NCI-H460 (cell line): ENCODE data around the gene ZNRF3. TPM values are rescaled to one million over a fixed set of nuclear protein-coding genes. Genes with fewer than 3 reads are reported as not detected.
"Not testable (repeated sequence)": the region's sequence is repeated elsewhere in the genome, so short reads cannot be mapped to it uniquely, and the experiment has no call there.

Experiments used
- DNase-seq: peaks from one replicate; pipeline ENCODE4 v3.0.0-alpha.2; 2016; ENCODE audit warnings: low read depth; ENCODE audit errors: extremely low read depth
- total RNA-seq: library from RNA; depleted of rRNA; stranded (reverse); fragments of >200 nt; shearing (Covaris generic); gene quantifications from 2 replicates; pipeline ENCODE4 v1.2.3, GENCODE V29; 2014

ZNRF3 gene
- total RNA-seq, 1 experiment from 2014 or later = 2.8 TPM

DNA sequence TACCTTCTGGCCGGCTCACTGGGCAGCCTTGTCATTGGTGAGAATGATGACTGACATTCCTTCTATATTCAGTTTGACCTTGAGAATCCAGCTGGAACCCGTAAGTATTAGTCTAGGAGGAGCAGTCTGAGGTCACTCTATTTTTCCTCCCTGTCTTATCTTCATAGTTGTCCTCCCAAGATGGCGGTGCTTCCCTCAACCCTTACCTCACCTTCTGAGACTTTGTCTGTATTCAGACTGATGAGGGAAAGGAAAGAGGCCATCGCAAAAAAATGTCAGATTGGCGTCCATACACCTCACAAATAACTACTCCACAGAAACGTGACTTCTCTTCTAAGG is 195.5 kb downstream of the ZNRF3 start:
- no peak for DNase-seq

DNA sequence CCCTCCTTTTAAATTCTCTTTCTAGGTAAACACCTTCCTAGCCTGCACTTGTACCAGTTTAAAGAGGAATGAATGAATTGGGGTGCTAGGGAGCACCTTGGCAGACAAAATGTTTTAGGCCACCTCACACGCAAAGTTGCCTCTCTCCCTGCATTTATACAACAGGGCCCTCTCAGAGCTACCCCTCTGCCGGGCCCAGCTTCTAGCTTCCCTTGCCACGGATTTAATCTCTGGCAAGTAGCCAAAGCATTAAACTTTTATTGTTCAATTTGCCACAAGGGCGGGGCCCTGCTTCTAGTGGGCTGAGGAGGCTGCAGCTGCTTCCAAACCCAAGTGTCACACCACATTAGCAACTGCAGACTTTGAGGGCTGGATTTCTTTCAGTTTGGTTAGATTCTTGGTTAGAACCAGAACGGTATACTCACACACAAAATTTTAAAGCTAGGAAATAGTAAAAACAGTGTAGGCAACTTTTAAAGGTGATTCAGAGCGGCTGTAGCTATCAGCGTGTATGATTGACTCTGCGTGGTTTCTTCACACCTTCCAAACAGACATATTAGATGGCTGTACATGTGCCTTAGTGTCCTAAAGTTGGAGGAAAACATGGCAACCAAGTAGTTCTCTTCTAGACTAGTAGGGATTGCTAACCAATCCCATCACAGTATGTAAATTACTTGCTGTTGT is 196.0 kb downstream of the ZNRF3 start:
- no peak for DNase-seq

DNA sequence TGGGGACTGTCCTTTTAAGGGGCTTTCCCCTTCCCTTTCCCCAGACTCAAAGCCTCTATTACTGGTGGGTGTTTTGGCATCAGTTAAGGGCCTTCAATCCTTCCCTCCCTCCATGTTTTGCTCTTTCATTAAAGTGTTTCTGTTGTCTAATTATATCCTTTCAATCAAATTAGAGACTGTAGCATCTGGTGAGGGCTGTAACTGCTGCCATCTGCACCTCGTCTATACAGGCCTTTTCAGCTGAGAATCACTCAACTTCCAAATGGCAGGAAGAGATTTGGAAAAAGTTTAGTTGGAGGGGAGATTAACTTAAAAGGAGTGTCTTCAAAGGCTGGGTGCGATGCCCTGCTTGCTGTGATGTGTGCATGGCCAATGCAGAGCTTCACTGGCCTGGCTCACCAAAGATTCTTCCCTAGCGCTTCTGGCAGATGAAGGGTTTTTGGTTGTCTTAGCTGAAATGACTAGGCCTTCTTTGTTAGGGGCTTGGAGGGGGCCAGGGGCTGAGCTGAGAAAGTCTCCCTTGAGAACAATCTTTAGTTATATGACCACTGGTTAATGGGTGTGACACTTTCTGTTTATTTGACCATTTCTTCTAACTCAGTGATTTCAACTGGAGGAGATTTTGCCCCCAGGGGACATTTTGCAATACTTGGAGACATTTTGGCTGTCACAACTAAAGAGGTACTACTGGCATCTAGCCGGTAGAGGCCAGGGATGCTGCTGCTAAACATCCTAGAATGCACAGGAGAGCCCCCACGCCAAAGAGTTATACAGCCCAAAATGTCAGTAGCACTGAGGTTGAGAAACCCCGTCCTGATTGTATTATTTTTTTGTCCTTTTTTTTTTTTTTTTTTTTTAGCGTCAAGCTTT is 197.0 kb downstream of the ZNRF3 start:
- DNase-seq = no peak

DNA sequence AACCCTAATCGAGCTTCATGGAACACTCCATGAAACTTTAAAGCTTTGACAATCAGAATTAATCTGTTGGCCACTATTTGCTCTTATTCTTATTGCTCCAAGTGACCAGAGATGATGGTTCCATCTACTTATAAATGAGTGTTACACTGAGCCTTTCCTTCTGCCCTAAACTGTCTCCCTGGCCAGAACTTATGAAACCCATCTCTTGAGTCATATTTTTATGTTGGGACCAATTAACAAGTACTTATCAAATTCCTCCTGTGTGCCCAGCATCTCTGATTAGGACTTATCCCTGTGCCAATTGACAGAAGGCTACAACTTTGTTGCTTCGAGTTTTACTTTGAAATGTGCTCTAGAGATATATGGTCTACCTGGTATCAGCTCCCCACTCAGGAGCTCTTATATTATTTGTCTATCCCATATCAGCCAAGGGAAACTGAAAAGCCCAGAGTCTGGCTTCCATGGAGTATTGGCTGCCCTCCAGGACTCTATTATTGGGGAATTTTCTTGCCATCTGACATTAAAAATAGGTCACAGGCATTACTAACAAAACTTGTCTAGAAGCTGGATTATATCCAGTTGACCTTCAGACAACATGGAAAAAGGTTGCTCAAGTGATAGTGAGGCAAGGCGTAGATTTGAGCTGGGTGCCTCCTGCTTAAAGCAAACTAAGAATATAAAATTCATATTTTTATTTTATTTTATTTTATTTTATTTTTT is 198.3 kb downstream of the ZNRF3 start:
- no peak for DNase-seq

DNA sequence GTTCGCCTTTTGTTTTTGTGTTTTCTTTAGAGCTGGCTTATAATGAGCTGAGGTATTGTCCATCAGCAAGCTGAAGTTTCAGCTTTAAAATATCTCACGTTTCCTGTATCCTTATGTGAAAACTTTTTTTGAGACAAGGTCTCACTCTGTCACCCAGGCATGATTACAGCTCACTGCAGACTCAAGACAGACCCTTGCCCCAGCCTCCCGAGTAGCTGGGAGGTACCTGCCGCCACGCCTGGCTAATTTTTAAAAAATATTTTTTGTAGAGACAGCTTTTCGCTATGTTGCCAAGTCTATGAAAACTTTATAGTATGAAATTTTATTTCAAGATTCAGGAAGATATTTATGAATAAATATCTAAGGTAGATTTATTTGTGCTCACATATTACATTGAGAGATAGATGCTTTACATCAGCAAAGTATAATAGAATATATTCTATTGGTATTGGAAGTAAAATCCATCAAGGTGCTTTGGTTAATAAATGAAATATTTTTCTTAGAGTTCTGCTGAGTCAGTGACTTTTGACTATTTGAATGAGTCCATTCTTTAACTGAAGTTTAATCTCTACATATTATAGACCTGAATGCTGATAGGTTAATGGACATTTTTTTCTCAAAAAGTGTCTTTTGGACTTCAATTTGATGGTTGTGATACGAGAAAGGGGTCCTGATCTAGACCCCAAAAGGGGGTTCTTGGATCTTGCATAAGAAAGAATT is 199.6 kb downstream of the ZNRF3 start:
- DNase-seq = no peak

DNA sequence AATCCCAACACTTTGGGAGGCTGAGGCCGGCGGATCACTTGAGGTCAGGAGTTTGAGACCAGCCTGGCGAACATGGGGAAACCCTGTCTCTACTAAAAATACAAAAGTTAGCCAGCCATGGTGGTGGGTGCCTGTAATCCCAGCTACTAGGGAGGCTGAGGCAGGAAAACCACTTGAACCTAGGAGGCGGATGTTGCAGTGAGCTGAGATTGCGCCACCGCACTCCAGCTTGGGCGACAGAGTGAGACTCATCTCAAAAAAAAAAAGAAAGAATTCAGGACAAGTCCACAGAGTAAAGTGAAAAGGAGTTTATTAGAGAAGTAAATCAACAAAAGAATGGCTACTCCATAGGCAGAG is 200.2 kb downstream of the ZNRF3 start:
- DNase-seq = not testable (repeated sequence)

DNA sequence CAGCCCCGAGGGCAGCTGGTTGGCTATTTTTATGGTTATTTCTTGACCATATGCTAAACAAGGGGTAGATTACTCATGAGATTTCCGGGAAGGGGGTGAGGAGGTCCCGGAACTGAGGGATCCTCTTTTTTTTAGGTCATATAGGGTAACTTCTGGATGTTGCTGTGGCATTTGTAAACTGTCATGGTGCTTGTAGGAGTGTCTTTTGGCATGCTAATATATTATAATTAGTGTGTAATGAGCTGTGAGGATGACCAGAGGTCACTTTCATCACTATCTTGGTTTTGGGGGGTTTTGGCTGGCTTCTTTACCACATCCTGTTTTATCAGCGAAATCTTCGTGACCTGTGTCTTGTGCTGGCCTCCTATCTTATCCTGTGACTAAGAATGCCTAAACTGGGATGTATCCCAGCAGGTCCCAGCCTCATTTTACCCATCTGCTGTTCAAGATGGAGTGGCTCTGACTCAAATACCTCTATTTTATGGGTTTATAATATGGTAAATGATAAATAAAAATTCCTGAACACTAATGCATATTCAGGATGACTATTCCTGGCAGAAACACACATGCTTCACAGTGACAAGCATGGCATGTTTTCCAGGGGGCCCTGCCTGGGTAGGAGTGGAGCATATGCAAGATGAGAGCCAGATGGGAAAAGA is 200.7 kb downstream of the ZNRF3 start:
- DNase-seq = no peak

DNA sequence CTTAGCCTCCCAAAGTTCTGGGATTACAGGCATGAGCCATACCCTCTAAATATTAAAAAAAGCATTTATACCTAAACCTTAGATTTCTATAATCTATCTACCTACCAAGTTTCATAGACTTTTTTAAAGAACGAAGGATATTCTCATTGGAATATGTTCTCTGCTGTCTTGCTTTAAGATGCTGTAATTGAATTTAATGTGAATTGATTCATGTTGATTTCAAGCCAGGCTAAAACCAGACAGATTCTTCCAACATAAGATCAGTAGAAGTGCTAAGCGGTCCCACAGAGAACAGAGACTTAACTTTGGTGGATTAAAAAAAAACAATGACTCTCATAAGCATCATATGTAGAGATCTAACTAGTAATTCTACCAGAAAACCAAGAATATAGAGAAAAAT is 203.6 kb downstream of the ZNRF3 start:
- no peak for DNase-seq

DNA sequence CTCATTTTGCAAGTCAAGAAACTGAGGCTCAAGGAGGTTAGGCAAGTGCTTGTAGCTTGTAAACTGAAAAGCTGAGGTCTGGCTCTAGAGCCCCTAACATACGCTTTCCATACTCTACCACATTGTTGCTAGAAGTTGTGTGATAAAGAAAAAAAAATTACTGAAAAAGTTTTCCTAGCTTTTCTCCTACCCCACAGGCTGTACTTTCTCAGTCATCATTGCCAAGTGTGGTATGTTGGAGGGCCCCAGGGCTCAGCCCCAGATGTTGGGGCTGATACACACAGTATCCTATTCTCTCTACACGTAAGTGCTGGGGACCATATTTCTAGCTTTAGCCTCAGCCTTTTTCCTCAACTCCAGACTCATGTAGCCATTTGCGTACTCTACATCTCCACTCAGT is 205.4 kb downstream of the ZNRF3 start:
- no peak for DNase-seq

DNA sequence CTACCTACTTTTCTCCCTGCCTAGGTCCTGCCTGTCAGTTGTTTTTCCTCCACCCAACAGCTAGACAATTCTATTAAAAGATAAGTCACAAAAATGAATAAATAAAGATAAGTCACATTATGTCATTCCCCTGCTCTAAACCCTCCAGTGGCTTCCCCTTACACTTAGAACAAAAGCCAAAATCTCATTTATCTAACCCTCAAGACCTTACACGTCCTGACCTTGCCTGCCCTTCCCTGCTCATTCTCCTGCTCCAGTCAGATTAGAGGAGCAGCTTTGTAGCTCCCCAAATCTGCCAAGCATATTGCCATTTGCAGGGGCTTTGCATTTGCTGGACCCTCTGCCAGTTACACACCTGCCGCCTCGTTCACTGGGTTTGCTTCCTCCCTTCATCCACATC is 206.1 kb downstream of the ZNRF3 start:
- DNase-seq = no peak

DNA sequence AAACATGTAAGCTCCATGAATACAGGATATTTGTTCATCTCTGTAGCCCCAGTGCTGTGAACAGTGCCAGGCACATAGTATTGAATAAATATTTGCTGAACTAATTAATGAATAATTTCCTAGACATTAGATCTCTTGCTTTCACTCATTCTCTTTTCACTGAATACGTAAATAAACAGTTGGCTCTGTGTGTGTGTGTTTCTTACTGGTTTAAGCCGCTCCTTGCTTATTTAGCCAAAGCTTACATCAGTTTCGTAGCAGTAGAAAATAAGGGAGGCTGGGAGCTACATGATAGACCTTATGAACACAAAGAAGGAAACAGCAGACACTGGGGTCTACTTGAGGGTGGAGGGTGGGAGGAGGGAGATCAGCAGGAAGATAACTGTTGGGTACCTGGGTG is 206.7 kb downstream of the ZNRF3 start:
- DNase-seq = no peak

DNA sequence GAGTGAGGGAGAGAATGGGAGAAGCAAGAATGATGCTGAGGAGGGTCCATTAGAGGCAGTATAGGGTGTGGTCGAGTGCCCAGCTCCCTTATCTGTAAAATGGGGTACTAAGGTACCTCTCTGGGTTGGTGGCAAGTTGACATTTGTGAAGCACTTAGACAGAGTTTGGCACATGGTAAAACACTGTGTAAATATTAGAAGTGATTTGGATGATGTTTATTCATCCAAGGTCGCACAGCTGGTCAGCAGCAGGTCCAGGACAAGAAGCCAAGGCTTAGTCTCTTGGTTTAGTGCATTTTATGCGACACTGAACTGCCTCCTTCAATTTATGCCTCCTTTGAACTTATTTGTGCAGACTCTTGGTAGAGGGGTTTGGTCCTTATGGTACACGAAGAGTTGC is 208.9 kb downstream of the ZNRF3 start:
- no peak for DNase-seq

DNA sequence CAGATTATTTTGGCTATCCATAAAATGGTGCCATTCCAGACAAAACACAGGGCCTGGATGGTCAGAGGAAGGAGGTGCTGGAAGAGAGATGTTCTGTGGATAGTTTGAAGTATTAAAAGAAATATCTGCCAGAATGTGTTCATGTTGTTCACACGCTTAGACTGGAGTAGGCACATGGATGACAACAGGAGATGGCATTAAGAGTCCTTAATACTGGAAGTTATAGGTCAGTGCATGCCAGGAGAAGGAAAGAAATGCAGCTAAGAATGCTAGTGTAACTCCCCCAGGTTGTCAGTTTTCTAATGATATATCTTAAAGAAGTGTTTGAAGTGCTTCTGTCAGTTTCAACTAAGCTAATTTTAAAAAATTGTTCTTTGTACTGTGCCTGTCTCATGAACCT is 209.7 kb downstream of the ZNRF3 start:
- DNase-seq = no peak

DNA sequence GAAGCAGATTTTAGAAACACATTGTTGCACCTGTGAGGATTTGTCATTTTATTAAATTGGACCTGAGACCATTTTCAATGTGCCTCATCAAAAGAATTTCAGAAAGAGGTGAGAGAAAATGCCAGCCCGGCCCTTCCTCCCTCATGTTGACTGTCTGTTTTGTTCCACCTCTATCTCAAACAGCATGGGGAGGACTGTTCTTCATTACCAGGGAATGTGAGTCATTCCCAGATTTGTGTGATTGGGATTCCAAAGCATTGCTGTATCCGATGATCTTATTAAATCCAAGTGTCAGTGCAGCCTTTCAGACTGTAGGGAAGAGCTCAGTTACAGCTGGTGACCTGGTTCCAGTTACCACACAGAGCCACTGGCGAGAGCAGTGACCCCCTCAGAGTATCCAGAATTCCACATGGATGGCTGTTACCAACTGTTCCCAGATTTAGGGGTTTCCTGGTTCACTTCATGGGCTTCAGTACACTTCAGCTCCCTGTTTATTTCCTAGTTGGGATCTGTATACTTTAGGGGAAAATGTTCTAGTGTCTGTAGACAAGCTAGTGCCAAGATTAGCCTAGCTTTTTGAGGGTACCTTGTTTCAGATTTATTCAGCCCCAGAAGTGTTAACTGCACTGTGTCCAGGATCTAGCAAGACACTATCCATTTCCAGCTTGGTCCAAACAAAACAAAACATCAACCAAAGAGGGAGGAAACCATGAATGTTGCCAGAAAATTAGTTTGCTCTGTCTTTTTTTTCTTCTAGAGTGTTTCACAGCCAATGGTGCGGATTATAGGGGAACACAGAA is 210.3 kb downstream of the ZNRF3 start:
- no peak for DNase-seq

DNA sequence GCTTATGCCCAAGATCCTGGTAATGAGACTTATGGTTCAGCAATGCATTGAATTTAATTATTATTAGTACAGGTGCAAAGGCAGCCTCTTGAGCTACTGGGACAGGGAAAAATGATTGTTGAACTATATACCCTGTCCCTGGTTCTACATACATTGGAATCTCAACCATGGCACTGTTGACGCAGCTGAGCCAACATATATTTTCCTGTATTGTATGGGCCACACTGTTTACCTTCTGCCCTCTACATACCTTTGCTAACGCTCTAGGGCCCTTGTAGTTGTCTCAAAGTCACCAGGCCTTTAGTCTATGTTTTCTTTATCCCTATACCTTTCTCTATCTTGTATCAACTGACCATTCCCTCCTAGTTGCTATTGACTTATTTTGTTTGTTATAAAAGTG is 212.1 kb downstream of the ZNRF3 start:
- no peak for DNase-seq

DNA sequence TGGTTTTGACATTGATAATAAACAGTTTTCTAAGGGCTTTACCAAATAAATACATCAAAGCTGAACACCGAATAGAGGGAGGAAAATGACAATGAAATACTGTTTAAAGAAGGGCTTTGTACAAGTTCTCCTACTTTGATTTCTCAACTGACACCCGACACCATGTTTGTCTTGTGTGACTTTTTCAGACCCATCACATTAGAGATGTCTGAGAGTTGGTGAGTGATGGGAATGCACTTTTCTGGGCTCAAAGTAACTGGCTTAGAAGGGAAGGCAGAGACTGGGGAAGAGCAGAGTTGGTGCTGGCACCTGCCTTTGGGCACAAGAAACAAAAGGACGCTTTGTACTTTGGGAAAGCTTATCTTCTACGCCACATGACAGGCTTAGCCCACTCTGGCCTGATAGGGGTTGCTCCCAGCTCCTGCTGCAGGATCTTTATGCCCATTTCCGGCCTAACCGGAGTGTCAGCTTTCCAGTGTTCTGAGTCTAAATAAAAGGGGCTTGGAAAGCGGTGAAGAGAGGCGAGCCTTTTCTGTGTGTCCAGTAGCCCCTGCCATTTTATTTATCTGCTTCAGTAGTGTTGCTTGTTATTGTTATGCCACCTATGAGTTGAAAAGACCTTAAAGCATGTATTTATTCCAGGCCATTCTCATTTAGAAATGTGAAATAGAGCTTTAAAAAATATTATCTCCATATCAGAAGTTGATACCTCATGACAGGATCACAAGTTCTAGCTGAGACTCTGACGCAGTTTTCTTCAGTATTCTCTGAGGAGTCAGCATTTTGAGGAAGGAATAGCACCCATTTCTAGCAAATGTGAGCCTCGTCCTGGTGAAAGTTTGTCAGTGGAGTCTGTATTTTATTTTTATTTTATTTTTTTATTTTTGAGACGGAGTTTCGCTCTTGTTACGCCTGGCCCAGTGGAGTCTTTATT is 213.6 kb downstream of the ZNRF3 start:
- no peak for DNase-seq

DNA sequence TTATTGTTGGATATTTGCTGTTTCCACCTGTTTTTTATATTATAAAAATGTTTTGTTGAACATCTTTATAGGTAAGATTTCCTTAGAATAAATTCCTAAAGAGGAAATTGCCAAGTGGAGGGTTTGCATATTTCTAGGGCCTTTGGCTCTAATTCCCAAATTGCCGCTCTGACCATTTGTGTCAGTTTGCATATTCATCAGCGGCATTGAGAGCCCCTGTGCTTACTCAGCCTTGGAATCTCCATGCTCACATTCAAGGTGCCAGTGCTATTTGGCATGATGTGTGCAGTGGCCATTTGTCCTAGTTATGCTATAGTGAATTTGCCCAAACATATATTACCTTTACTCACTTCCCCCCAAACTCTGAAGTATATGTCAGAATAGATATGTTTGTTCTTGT is 214.9 kb downstream of the ZNRF3 start:
- DNase-seq = no peak

DNA sequence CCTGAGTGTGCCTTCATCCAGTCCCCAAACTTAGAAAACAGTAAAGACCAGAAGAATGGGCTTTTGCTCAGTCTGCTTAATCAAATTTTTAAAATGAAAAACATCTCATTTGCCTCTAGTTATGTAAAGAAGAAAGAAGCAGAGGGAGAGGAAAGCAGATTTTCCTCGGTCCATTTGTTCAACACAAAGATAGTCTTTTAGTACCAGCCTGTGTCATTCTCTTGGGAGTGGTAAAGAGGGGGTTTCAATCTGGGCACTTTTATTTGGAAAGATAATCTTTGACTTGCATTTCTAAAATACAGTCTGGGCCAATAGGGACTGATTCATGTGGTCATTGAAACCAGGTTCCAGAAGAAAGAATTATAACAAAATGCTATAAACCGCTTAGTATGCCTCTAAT is 218.9 kb downstream of the ZNRF3 start:
- DNase-seq = no peak

DNA sequence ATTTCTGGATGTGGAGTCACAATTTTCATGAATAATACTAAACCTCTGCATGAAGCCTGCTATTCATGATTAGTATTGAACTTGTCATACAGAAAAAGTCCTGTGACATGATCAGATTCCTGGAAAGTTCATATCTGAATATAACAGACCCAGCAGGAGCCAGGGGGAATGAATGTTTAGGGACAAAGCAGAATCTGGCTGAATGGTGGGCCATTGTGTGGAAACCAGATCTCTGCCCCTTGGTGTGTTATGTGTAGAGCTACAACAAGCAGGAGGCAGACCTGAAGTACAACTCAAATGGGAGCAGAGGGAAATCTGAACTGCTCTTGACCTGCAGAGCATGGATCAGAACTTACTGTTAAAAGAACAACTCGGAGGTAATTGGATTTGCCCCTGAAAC is 219.7 kb downstream of the ZNRF3 start:
- DNase-seq = no peak
